GM12878 (cell line): ENCODE results near the gene IFNB1.

Experiments used
- CTCF ChIP-seq, 3 experiments: IDR thresholded peaks in 2 of 3; conservative IDR thresholded peaks in 1 of 3; 2 replicates each; pipeline ENCODE4 v1.5.1; 2011; ENCODE audit warnings: low read depth in 3 of 3, low read length in 3 of 3, mild to moderate bottlenecking in 3 of 3, control low read depth in 2 of 3, moderate library complexity in 2 of 3, inconsistent platforms in 1 of 3, mixed read lengths in 1 of 3; ENCODE audit not compliant: control insufficient read depth in 2 of 3, insufficient read depth in 1 of 3; ENCODE audit errors: extremely low read depth in 1 of 3
- FOXK2 ChIP-seq: fragments of 450-650 bp; IDR thresholded peaks from 2 replicates; pipeline ENCODE4 v1.6.1; 2017; ENCODE audit warnings: mild to moderate bottlenecking, moderate library complexity
- MAX ChIP-seq: IDR thresholded peaks from 2 replicates; pipeline ENCODE4 v1.6.1; 2012; ENCODE audit warnings: low read depth, low read length, improper control_type of control experiment
- POLR2A ChIP-seq: IDR thresholded peaks from 2 replicates; pipeline ENCODE4 v1.6.1; 2011; ENCODE audit warnings: low read depth, mild to moderate bottlenecking, low read length

GRCh38 chr9:21053851-21054250 lies 23.9 kb downstream of the IFNB1 start:
- TF ChIP-seq MAX (no peak), FOXK2 (no peak), CTCF (IDR thresholded peaks at IDR 0.05 in 2 of 3, conservative IDR thresholded peaks at IDR 0.05 in 1 of 3; ENCODE audit: control insufficient read depth in 2 of 3, extremely low read depth in 1 of 3, insufficient read depth in 1 of 3, low read depth in 3 of 3, low read length in 3 of 3) (no peak), POLR2A (no peak)
